SIG-M5 (cell line): ENCODE measurements around the gene PKD1.

Experiments used
- DNase-seq: peaks from one replicate; lab custom pipeline; 2025; lab: John Stamatoyannopoulos, UW

PKD1 gene

DNA sequence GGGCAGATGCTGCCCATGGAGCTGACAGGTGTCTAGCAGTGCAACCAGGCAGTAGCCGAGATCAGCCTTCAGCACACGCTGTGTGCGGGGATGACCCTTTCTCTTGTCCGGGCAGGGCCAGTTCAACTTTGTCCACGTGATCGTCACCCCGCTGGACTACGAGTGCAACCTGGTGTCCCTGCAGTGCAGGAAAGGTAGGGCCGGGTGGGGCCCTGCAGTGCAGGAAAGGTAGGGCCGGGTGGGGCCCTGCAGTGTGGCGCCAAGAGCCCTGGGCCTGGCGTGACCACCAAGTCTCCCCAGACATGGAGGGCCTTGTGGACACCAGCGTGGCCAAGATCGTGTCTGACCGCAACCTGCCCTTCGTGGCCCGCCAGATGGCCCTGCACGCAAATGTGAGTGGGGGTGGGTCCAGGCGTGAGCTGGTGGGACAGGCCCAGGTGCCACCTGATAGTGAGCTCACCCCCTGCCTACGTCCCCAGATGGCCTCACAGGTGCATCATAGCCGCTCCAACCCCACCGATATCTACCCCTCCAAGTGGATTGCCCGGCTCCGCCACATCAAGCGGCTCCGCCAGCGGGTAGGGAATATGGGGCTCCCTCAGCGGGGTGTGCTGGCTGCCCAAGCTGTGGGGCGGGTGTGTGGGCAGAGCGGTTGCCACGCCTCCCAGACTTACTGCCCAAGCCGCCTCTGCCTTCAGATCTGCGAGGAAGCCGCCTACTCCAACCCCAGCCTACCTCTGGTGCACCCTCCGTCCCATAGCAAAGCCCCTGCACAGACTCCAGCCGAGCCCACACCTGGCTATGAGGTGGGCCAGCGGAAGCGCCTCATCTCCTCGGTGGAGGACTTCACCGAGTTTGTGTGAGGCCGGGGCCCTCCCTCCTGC, 47.7 kb downstream of the PKD1 start:
- DNase-seq = no peak

- DNase-seq = no peak
These were observed 48.6 kb downstream of the PKD1 start for GRCh38 chr16:2086812-2087747.

GRCh38 chr16:2086106-2086742, 49.5 kb downstream of the PKD1 start:
- DNase-seq = no peak

GRCh38 chr16:2085669-2086068, 50.0 kb downstream of the PKD1 start:
- DNase-seq = no peak

- DNase-seq = no peak
These were observed 50.6 kb downstream of the PKD1 start for GRCh38 chr16:2084895-2085625.

- DNase-seq = no peak
These were observed 51.6 kb downstream of the PKD1 start for GRCh38 chr16:2083876-2084780.

GRCh38 chr16:2083409-2083808, 52.3 kb downstream of the PKD1 start:
- DNase-seq = no peak

DNA sequence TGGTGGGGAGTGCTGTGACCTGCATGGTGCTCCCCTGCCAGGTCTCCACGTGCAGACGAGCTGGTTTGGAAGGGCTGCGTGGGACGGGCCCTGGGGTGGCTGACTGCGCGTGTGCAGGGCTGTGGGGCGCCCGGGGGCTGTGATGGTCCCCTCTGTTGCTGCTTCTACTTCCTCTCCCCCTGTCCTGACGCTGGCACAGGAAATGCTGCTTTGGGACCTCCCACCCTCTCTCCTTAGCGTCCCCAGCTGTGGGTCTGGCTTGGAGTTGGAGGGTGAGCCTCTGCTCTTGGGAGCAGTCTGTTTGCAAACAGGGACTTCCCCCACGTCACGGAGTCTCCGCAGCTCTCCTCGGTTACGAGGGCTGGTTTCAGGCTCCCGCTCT, 52.7 kb downstream of the PKD1 start:
- DNase-seq = no peak

GRCh38 chr16:2082171-2082982, 53.3 kb downstream of the PKD1 start:
- no peak for DNase-seq

GRCh38 chr16:2081201-2082084, 54.3 kb downstream of the PKD1 start:
- no peak for DNase-seq

DNA sequence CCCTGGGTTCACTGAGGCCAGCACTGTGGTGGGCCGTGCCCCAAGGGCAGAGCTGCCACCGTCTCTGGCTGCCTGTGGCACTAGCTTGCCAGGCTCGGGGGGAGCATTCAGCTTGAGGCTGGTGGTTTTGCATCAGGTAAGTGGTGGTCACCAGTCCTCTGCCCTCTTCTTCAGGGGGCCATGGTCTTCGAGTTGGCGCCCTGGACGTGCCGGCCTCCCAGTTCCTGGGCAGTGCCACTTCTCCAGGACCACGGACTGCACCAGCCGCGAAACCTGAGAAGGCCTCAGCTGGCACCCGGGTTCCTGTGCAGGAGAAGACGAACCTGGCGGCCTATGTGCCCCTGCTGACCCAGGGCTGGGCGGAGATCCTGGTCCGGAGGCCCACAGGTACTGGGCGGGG, 55.7 kb downstream of the PKD1 start:
- DNase-seq = no peak

DNA sequence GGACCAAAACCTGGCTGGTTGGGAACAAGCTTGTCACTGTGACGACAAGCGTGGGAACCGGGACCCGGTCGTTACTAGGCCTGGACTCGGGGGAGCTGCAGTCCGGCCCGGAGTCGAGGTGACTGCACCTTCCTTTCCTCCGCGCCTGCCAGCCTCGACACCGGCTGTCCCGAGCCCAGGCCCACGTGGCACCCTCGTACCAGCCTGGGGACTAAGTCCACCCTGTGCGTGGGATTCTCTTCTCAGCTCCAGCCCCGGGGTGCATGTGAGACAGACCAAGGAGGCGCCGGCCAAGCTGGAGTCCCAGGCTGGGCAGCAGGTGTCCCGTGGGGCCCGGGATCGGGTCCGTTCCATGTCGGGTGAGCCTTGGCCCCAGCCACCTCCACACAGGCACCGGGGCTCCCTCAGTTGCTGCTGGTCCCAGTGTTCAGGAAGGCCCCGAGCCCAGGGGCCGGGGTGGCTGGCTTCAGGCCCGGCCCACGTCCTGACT, 56.3 kb downstream of the PKD1 start:
- DNase-seq = no peak

- no peak for DNase-seq
These were observed 57.0 kb downstream of the PKD1 start for GRCh38 chr16:2078691-2079090.

DNA sequence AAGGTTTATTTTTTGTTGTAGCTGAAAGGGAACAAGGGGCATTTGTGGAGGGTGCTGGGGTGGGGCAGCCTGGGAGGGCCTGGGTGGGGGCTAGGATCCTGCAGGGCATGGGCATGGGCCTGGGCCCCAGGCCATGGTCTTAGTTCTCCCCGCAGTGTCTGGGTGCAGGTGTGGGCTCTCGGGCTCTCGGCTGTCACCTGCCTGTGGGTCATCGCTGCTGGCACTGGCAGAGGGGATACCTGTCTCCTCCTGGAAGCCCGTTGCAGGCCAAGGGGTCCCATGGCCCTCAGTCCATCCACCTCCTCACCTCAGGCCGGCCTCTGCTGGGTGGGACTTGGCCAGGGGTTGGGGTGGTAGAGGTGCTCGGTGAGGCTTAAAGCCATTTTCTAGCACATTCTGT, 57.6 kb downstream of the PKD1 start:
- no peak for DNase-seq

DNA sequence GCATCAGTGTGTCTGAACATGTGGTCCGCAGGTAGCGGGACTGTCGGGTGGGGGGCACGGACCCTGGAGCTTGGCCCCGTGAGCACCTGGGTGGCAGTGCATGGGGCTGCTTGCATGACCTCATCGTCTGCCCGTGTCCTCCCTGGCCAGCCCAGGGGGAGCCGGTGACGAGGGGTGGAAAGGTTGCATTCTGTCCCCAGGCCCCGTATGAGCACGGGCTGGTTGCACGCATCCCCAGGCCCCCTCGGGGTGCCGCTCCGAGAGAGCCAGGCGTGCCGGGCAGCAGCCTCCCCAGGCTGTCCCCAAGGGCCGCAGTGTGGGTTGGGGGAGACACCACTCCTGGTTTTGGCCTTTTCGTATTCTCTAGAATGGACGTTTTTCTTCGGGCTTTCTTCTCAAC, 58.0 kb downstream of the PKD1 start:
- no peak for DNase-seq

DNA sequence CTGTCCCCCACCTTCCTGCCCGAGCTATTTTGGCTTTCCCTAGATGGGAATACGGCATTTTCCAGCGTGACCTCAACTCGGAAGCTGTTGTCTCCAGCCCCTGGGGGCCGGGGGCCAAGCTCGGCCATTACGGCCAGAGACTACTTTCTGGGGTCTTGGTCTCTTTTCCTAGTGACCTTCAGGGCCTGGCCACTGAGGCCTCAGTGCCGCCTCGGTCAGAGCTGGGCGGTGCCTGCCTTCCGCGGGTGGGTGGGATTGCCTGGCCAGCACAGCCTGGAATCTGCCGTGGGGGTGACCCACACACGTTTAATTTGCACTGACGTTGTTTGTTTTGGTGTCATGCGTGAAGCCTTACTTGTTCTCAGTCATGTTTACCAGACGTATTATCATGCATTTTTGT, 58.7 kb downstream of the PKD1 start:
- no peak for DNase-seq

DNA sequence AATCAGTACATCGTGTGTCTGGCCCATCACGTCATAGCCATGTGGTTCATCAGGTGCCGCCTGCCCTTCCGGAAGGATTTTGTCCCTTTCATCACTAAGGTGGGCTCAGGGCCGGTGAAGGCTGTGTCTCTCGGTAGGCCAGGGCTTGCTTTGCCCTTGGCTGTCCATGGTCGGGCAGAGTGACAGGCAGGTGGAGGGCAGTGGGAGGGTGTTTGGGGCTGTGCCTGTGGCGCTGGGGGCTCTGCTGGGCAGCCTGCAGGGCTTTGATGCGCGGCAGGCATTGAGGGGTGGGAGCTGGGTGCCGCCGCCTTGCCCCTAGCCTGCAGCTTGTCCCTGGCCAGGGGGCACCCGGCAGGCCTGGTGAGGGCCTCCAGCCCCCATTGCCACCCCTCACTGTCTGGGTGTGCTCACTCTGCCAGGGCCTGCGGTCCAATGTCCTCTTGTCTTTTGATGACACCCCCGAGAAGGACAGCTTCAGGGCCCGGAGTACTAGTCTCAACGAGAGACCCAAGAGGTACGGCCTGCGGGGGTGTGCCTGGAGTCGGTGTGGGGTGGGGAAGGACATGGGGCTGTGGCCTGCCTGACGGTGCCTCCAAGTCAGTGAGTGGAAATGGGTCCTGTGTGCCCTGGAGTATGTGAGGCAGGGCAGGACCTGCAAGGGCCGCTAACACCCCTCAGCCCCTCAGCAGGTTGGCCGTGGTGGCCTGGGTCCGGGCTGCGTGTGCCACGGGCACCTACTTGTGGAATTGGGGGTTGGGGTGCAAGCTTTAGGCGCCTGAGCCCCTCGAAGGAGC, 59.4 kb downstream of the PKD1 start:
- no peak for DNase-seq

- no peak for DNase-seq
These were observed 60.1 kb downstream of the PKD1 start for GRCh38 chr16:2075631-2076030.
